Measurements from ENCODE around the gene TTLL3.

The TTLL3 gene

GRCh38 chr3:9781978-9782603 is 28.0 kb upstream of the TTLL3 start:
- peak; percentile 85 for DNase-seq

- DNase-seq, result peak; percentile 39
These were observed 27.3 kb upstream of the TTLL3 start for GRCh38 chr3:9782770-9783169.

- DNase-seq, result no peak
These were observed 26.1 kb upstream of the TTLL3 start for GRCh38 chr3:9783954-9784353.

GRCh38 chr3:9784965-9785364 is 25.1 kb upstream of the TTLL3 start:
- no peak for DNase-seq

GRCh38 chr3:9785602-9786001 is 24.5 kb upstream of the TTLL3 start:
- no peak for DNase-seq

GRCh38 chr3:9786209-9786739 is 23.8 kb upstream of the TTLL3 start:
- DNase-seq, result no peak

GRCh38 chr3:9786825-9787669 is 23.0 kb upstream of the TTLL3 start:
- no peak for DNase-seq

- DNase-seq, result no peak
These were observed 22.3 kb upstream of the TTLL3 start for GRCh38 chr3:9787714-9788113.

- no peak for DNase-seq
These were observed 18.9 kb upstream of the TTLL3 start for GRCh38 chr3:9791127-9791526.

- DNase-seq, result no peak
These were observed 18.2 kb upstream of the TTLL3 start for GRCh38 chr3:9791790-9792404.

GRCh38 chr3:9792405-9793160 is 17.5 kb upstream of the TTLL3 start, which contains the start of the genes ARPC4 and TADA3:
TSS of gene ARPC4 (plus strand) at chr3:9793082. CDS start at chr3:9793122, 40 bp downstream.
TSS of gene TADA3 (minus strand) at chr3:9792473. CDS start at chr3:9791466, 1,007 bp downstream.
- DNase-seq, result peak; percentile 89

GRCh38 chr3:9793161-9793781 is 16.8 kb upstream of the TTLL3 start:
- no peak for DNase-seq

- DNase-seq, result no peak
These were observed 15.7 kb upstream of the TTLL3 start for GRCh38 chr3:9794400-9794799.

- DNase-seq, result no peak
These were observed 14.9 kb upstream of the TTLL3 start for GRCh38 chr3:9795207-9795606.

GRCh38 chr3:9797196-9797945 is 12.7 kb upstream of the TTLL3 start:
- no peak for DNase-seq

- no peak for DNase-seq
These were observed 9.5 kb upstream of the TTLL3 start for GRCh38 chr3:9800529-9800928.

GRCh38 chr3:9803494-9803893 is 6.6 kb upstream of the TTLL3 start:
- no peak for DNase-seq

GRCh38 chr3:9804996-9805395 is 5.1 kb upstream of the TTLL3 start:
- no peak for DNase-seq

GRCh38 chr3:9806137-9806536 is 3.9 kb upstream of the TTLL3 start:
- no peak for DNase-seq

GRCh38 chr3:9806688-9807589 is 3.1 kb upstream of the TTLL3 start:
- peak; percentile 59 for DNase-seq

GRCh38 chr3:9807981-9808344 is 2.1 kb upstream of the TTLL3 start:
- no peak for DNase-seq

Measured in NCI-H2171 treated with DMSO at 0.1 percent for 48 hours (cell line).